Sigmoid colon (tissue), 4 donors: ENCODE measurements around the gene MAD1L1.

Source experiments
- EP300 ChIP-seq, 4 donors: sonication (generic); formaldehyde crosslinking; IDR thresholded peaks; one replicate each; pipeline ENCODE4 v1.6.1; 2017; ENCODE audit warnings: antibody characterized with exemption in 4 of 4
- POLR2A ChIP-seq, 2 donors: fragments of 450-650 bp; IDR thresholded peaks; one replicate each; pipeline ENCODE4 v1.6.1; 2016; ENCODE audit warnings: antibody characterized with exemption in 2 of 2, mild to moderate bottlenecking in 2 of 2, moderate library complexity in 2 of 2
- POLR2AphosphoS5 ChIP-seq, 4 donors: sonication (generic); formaldehyde crosslinking; IDR thresholded peaks; one replicate each; pipeline ENCODE4 v1.6.1; 2017; ENCODE audit warnings: antibody characterized with exemption in 4 of 4
- TF ChIP-seq, protein P1 (sequence below), 4 experiments: fragments of 450-650 bp in 3 of 4; fragments of 200-600 bp in 1 of 4; IDR thresholded peaks; one replicate each; pipeline ENCODE4 v1.5.1; 2016 to 2019; ENCODE audit warnings: antibody characterized with exemption in 4 of 4, mild to moderate bottlenecking in 3 of 4, moderate library complexity in 2 of 4

GRCh38 chr7:1850111-1850975 is 382.4 kb downstream of the MAD1L1 start:
- TF ChIP-seq POLR2AphosphoS5 (IDR thresholded peaks at IDR 0.05) = no peak
- TF ChIP-seq, protein P1, sequence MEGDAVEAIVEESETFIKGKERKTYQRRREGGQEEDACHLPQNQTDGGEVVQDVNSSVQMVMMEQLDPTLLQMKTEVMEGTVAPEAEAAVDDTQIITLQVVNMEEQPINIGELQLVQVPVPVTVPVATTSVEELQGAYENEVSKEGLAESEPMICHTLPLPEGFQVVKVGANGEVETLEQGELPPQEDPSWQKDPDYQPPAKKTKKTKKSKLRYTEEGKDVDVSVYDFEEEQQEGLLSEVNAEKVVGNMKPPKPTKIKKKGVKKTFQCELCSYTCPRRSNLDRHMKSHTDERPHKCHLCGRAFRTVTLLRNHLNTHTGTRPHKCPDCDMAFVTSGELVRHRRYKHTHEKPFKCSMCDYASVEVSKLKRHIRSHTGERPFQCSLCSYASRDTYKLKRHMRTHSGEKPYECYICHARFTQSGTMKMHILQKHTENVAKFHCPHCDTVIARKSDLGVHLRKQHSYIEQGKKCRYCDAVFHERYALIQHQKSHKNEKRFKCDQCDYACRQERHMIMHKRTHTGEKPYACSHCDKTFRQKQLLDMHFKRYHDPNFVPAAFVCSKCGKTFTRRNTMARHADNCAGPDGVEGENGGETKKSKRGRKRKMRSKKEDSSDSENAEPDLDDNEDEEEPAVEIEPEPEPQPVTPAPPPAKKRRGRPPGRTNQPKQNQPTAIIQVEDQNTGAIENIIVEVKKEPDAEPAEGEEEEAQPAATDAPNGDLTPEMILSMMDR (IDR thresholded peaks at IDR 0.05) = no peak
- no peak for TF ChIP-seq POLR2A (IDR thresholded peaks at IDR 0.05)
- TF ChIP-seq EP300 (IDR thresholded peaks at IDR 0.05) = no peak
